DMS 273 (cell line): Measurements from ENCODE around the gene NKAPL.
"Not testable (repeated sequence)": the region's sequence is repeated elsewhere in the genome, so short reads cannot be mapped to it uniquely, and the experiment has no call there.

Source experiments
- DNase-seq: peaks from one replicate; lab custom pipeline; 2025; ENCODE audit not compliant: unreplicated experiment; lab: John Stamatoyannopoulos, UW

Gene NKAPL

GRCh38 chr6:28296520-28297060 is 37.5 kb downstream of the NKAPL start:
- DNase-seq = no peak

- no peak for DNase-seq
Observed at GRCh38 chr6:28303570-28303969, 44.5 kb downstream of the NKAPL start.

- DNase-seq = not testable (repeated sequence)
Observed at GRCh38 chr6:28306363-28306762, 47.3 kb downstream of the NKAPL start.
